Breast epithelium (tissue), 3 donors: ENCODE data around the gene HKDC1.

Source experiments
- POLR2A ChIP-seq: fragments of 450-650 bp; IDR thresholded peaks from one replicate; pipeline ENCODE4 v1.6.1; 2016; ENCODE audit warnings: antibody characterized with exemption, mild to moderate bottlenecking, moderate library complexity
- TF ChIP-seq, protein P1 (sequence below), 3 donors: fragments of 450-650 bp; IDR thresholded peaks; one replicate each; pipeline ENCODE4 v1.5.1; 2016 to 2017; ENCODE audit warnings: antibody characterized with exemption in 3 of 3, mild to moderate bottlenecking in 3 of 3, moderate library complexity in 3 of 3

DNA sequence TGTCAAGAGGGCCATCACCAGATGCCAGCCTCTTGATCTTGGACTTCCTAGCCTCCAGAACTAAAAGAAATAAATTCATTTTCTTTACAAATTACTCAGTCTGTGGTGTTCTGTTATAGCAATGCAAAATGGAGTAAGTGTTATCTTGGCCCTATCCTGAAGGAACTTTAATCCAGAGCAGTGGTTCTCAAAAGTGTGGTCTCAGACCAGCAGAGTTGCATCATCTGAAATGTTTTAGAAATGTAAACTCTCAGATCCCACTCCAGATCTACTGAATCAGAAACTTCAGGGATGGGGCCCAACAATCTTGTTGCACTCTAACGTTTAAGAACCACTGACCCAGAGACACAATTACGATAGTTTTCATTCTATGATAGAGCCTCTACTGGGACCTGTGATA is 43.3 kb upstream of the HKDC1 start:
- TF ChIP-seq, protein P1, sequence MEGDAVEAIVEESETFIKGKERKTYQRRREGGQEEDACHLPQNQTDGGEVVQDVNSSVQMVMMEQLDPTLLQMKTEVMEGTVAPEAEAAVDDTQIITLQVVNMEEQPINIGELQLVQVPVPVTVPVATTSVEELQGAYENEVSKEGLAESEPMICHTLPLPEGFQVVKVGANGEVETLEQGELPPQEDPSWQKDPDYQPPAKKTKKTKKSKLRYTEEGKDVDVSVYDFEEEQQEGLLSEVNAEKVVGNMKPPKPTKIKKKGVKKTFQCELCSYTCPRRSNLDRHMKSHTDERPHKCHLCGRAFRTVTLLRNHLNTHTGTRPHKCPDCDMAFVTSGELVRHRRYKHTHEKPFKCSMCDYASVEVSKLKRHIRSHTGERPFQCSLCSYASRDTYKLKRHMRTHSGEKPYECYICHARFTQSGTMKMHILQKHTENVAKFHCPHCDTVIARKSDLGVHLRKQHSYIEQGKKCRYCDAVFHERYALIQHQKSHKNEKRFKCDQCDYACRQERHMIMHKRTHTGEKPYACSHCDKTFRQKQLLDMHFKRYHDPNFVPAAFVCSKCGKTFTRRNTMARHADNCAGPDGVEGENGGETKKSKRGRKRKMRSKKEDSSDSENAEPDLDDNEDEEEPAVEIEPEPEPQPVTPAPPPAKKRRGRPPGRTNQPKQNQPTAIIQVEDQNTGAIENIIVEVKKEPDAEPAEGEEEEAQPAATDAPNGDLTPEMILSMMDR (IDR thresholded peaks at IDR 0.05) = no peak
- no peak for TF ChIP-seq POLR2A
